Measurements from ENCODE around the gene PDK3.

PDK3 gene

GRCh38 chrX:24426921-24427746, 38.0 kb upstream of the PDK3 start:
- H3K4me3 ChIP-seq (ENCODE audit: low read length) = no peak overlapping the region
- TF ChIP-seq CTCF (conservative IDR thresholded peaks at IDR 0.05; ENCODE audit: low read length) = no peak
- DNase-seq (ENCODE audit: low read depth) = no peak

- no peak for TF ChIP-seq CTCF (conservative IDR thresholded peaks at IDR 0.05; ENCODE audit: low read length)
- no peak overlapping the region for H3K4me3 ChIP-seq (ENCODE audit: low read length)
- DNase-seq (ENCODE audit: low read depth) = no peak
Observed at GRCh38 chrX:24427747-24428019, 37.4 kb upstream of the PDK3 start.

- H3K4me3 ChIP-seq (ENCODE audit: low read length) = no peak overlapping the region
- TF ChIP-seq CTCF (conservative IDR thresholded peaks at IDR 0.05; ENCODE audit: low read length) = no peak
- no peak for DNase-seq (ENCODE audit: low read depth)
Observed at GRCh38 chrX:24428516-24428915, 36.6 kb upstream of the PDK3 start.

GRCh38 chrX:24435060-24435459, 30.0 kb upstream of the PDK3 start:
- no peak for TF ChIP-seq CTCF (conservative IDR thresholded peaks at IDR 0.05; ENCODE audit: low read length)
- H3K4me3 ChIP-seq (ENCODE audit: low read length) = no peak overlapping the region
- DNase-seq (ENCODE audit: low read depth) = no peak

- no peak for DNase-seq (ENCODE audit: low read depth)
- no peak for TF ChIP-seq CTCF (conservative IDR thresholded peaks at IDR 0.05; ENCODE audit: low read length)
- H3K4me3 ChIP-seq (ENCODE audit: low read length) = no peak overlapping the region
Observed at GRCh38 chrX:24443918-24444317, 21.2 kb upstream of the PDK3 start.

GRCh38 chrX:24444645-24445044, 20.4 kb upstream of the PDK3 start:
- DNase-seq (ENCODE audit: low read depth) = no peak
- H3K4me3 ChIP-seq (ENCODE audit: low read length) = no peak overlapping the region
- no peak for TF ChIP-seq CTCF (conservative IDR thresholded peaks at IDR 0.05; ENCODE audit: low read length)

GRCh38 chrX:24448762-24449250, 16.3 kb upstream of the PDK3 start:
- no peak for DNase-seq (ENCODE audit: low read depth)
- no peak overlapping the region for H3K4me3 ChIP-seq (ENCODE audit: low read length)
- TF ChIP-seq CTCF (conservative IDR thresholded peaks at IDR 0.05; ENCODE audit: low read length) = no peak

All from AG10803 (cell line).